GM19025 (cell line): ENCODE data around the gene CREB3.

ENCODE experiments used
- ATAC-seq: cut with Tn5 transposase; IDR thresholded peaks from one replicate; pipeline ENCODE4 v1.9.1; 2021; ENCODE audit warnings: mild to moderate bottlenecking, low read depth, moderate library complexity; ENCODE audit not compliant: unreplicated experiment

The CREB3 gene

GRCh38 chr9:35723908-35724307 lies 8.6 kb upstream of the CREB3 start:
- ATAC-seq = no peak

GRCh38 chr9:35725362-35725761 lies 7.1 kb upstream of the CREB3 start:
- ATAC-seq = no peak

GRCh38 chr9:35726931-35727330 lies 5.5 kb upstream of the CREB3 start:
- ATAC-seq = no peak

GRCh38 chr9:35727676-35728040 lies 4.8 kb upstream of the CREB3 start:
- no peak for ATAC-seq

GRCh38 chr9:35728041-35728971 lies 4.2 kb upstream of the CREB3 start:
- ATAC-seq = no peak

GRCh38 chr9:35729101-35729500 lies 3.4 kb upstream of the CREB3 start:
- ATAC-seq = no peak

GRCh38 chr9:35729700-35730485 lies 2.6 kb upstream of the CREB3 start:
- ATAC-seq = no peak

GRCh38 chr9:35730486-35730854 lies 2.0 kb upstream of the CREB3 start:
- ATAC-seq = no peak

- no peak for ATAC-seq
Observed at GRCh38 chr9:35731415-35732184, 866 bp upstream of the CREB3 start.

GRCh38 chr9:35732800-35733541 lies 505 bp downstream of the CREB3 start:
- ATAC-seq = no peak

- no peak for ATAC-seq
Observed at GRCh38 chr9:35734096-35734495, 1.6 kb downstream of the CREB3 start.

GRCh38 chr9:35736201-35736633 lies 3.8 kb downstream of the CREB3 start:
- no peak for ATAC-seq

GRCh38 chr9:35737143-35737542 lies 4.7 kb downstream of the CREB3 start:
- no peak for ATAC-seq

GRCh38 chr9:35738186-35738585 lies 5.7 kb downstream of the CREB3 start:
- ATAC-seq = no peak

- ATAC-seq = no peak
Observed at GRCh38 chr9:35738924-35739323, 6.5 kb downstream of the CREB3 start.

- ATAC-seq = no peak
Observed at GRCh38 chr9:35740243-35740642, 7.8 kb downstream of the CREB3 start.

GRCh38 chr9:35741740-35742139 lies 9.3 kb downstream of the CREB3 start:
- no peak for ATAC-seq

- ATAC-seq = no peak
Observed at GRCh38 chr9:35743452-35743851, 11.0 kb downstream of the CREB3 start.

GRCh38 chr9:35743880-35744518 lies 11.5 kb downstream of the CREB3 start:
- ATAC-seq = no peak

- no peak for ATAC-seq
Observed at GRCh38 chr9:35745569-35745968, 13.1 kb downstream of the CREB3 start.
